Activated CD4-positive, CD25-positive, alpha-beta regulatory T cell treated with anti-CD3 and anti-CD28 coated beads, Interleukin-2, amount 50 U/mL, for 24 hours (primary cell): ENCODE results near the gene CCR1.

Experiments used
- ATAC-seq, 2 donors: fragments of 150-1000 bp; cut with Tn5 transposase; one replicate each; pipeline ENCODE4 v1.10.0; 2021; ENCODE audit warnings: mild to moderate bottlenecking in 1 of 2, moderate library complexity in 1 of 2

CCR1 gene

GRCh38 chr3:46208167-46208704 is at the start of gene CCR1:
Gene CCR1, minus strand, starts transcription at chr3:46208313. Its CDS starts 4,000 bp downstream, at chr3:46204313.
- ATAC-seq, result peak; percentile 47 to 51

- no peak for ATAC-seq
Measured at GRCh38 chr3:46252980-46253379, 44.9 kb upstream of the CCR1 start.

DNA sequence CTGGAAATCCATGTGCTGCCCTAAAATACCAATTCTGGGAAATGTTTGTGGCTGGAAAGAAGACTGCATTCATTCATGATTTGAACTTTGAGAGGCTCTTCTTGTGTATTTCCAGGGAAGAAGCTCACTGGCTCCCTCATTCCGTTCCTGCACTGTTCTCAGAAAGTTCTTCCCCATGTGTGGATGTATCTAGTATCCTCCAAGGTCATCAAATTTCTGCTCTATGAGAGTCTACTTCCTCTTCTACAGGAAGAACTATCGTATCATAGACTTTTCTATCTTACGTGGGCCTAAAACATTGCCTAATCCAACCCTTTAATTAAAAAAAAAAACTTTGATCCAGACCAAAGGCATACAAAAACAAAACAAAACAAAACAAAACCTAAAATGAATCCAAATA is 37.0 kb upstream of the CCR1 start:
- no peak for ATAC-seq

DNA sequence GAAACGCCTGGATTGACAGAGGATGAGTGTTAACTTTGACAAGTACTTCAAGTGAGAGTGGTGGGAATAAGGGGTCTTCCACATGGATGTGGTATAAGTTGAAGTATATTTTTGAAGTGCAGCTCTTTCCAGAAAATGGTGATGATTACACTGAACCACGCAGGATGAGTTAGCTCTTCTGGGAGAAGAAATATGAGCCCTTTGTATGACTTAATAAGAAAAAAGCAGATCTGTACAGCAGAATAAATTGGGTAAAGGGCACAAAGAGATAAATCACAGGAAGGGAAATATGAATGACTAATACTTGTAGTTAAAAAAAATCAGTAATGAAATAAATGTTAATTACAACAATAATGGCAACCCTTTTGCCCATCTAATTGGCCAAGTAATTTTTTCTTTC is 35.4 kb upstream of the CCR1 start:
- no peak for ATAC-seq

DNA sequence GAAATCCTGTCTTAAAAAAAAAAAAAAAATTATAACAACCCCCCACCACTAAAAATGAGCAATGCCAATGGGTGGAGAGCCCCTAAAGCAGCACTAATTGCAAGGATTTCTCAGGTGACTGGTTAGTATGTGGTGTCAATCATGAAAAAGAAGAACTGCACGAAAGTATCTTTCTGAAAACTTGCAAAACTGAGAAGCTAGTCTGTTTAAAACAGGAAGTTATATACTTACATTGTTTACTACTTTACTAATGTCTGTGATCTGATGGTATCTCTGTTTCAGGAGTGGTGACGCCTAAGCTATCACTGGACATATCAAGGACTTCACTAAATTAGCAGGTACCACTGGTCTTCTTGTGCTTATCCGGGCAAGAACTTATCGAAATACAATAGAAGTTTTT is 34.0 kb upstream of the CCR1 start, which contains the start of gene CCR3:
Gene CCR3, plus strand, starts transcription at position 341 of the 400 bp plus-strand sequence. CDS start 22,699 bp downstream, outside the sequence.
- ATAC-seq, result peak in 1 of 2 donors; percentile 17

DNA sequence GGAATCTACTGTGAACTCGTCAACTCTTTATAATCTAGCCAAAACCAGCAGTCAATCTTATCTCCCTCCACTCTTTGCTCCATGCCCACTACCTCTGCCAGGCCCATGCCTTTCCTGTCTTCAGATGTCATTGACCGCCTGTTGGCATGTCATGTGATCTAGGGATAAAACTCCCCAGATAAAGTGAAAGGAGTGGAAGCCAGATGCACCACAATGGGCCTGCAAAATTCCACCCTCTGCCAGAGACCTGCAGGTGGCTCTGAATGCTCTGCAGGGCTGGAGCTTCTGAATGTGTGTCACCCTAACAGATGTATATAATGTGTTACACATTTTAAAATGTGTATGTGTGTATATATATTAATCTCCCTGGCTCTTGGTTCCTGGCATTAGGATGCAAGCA is 31.8 kb upstream of the CCR1 start:
- no peak for ATAC-seq

DNA sequence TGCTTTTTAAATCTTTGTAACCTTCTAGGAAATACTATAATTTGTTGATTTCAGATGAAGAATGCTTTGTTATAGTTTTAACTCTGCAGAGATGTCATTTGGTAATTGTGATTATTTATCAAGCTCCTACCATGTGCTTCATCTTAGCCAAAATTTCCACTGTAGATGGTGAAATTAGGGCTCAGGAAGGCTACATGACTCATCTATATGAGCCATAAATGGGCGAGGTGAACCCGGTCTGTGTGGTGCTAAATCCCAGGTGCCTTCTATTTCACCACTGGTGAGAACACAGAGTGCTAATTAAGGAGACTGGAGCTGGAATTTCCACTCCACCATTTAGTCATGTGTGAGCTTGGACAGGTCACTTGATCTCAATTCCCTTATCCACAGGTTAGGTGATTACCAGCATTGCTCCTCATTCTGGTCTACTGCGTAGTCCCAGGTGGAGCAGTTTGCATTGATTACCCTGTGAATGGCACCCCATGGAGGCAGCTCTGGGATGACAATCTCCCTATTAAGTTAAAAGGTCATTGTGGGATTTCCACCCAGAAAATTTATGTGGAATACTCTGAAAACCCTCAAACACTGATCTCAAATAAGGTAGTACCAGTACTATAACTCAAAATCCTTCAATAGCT is 31.3 kb upstream of the CCR1 start:
- ATAC-seq, result no peak

GRCh38 chr3:46238386-46238785 is 30.3 kb upstream of the CCR1 start:
- no peak for ATAC-seq

GRCh38 chr3:46236294-46237054 is 28.4 kb upstream of the CCR1 start:
- no peak for ATAC-seq

DNA sequence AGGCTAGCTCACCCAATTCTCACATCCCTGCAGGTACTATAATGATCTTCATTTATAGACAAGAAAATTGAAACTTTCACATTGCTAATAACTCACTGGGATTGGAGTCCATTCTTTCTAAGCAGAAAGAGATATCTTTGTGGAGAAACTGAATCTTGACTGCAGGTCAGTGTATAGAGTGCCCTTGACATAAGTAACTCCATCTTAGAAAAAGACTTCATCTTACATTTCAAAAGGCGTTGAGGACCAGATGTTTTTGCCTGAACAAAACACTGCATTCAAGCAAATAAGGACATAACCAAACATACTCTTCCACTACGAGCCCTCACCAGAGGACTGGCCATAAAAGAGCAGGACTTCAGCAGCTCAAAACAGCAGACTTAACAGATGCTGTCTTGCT is 27.3 kb upstream of the CCR1 start:
- no peak for ATAC-seq

GRCh38 chr3:46233194-46233593 is 25.1 kb upstream of the CCR1 start:
- ATAC-seq, result no peak

- peak; percentile 78 to 84 for ATAC-seq
Measured at GRCh38 chr3:46231323-46231722, 23.2 kb upstream of the CCR1 start.

DNA sequence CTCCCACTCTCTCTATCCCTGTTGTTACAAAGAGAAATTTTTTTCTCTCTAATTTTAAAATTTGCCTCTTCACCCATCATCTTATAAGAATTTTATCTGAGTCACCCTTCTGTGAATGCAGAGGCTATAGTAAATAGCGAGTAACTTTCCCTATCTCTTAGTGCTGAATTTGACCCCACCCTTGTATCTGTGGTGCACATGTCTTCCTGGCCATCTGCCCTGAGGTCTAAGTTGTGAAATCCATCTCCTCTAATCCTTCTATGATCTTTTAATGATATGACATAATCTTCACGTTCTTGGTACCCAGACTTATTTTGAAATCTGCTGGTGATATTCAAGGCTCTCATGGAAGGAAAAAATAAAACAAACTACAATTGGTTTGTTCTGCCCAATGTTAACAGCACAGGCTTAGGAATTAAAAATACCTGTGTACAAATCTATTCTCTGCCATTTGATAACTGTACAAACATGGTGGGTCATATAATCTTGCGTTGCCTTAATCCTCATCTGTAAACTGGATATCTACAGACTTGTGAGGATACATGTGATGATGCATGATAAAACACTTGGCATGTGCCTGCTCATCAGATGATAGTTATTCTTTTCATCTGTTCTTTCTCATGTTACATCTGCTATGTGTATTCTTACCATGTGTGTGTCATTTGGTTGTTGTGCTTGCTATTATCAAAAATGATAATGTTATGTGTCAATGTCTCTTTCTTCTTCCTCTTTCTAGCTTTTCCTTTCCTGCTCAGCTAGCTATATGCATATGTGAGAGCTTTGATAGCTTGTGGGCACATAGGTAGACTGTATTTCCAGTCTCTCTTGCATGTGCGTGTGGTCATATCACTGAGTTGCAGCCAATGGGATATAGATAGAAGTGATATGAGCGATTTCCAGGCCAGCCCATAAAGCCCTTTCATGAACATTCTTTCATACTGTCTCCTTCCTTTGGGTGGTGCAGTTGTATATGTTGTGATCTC is 20.4 kb upstream of the CCR1 start:
- peak; percentile 17 to 48 for ATAC-seq

- ATAC-seq, result no peak
Measured at GRCh38 chr3:46222435-46223161, 14.5 kb upstream of the CCR1 start.

DNA sequence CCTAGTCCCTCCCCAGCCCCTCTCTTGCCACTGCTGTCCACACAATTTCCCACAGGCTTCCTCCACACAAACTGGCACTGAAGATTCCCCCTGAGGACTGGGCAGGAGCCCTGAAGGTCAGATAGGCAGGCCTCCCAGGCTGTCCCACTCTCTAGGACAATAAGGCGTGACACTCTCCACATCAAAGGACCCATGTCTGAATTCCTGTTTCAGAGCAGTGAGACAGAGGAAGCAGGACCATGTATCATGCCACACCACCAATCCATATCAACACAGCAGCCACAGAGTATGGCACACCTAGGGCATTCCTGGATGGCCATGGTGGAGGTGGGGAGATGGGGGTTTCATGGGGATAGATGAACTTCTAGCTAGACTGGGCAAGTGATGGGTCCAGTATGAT is 13.8 kb upstream of the CCR1 start:
- ATAC-seq, result no peak

DNA sequence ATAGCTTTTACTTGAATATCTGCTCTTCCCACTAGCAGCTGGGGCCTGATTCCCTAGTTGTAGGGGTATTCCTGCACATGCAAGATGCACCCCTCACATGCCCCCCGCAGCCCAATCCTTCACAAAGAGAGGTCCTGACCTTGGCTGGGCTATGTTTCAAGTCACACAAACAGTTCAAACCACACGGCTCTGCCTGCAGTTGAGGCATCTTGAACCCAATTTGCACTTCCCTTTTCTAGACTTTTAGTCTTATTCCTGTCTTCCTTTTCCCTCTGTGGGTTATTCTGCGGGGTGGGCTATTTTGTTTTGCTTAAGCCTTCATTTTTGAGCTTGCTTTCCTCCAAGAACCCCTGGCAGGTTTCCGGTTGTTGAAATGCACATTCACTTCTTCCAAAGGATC is 13.3 kb upstream of the CCR1 start:
- ATAC-seq, result no peak

GRCh38 chr3:46218196-46218709 is 10.1 kb upstream of the CCR1 start:
- no peak for ATAC-seq

DNA sequence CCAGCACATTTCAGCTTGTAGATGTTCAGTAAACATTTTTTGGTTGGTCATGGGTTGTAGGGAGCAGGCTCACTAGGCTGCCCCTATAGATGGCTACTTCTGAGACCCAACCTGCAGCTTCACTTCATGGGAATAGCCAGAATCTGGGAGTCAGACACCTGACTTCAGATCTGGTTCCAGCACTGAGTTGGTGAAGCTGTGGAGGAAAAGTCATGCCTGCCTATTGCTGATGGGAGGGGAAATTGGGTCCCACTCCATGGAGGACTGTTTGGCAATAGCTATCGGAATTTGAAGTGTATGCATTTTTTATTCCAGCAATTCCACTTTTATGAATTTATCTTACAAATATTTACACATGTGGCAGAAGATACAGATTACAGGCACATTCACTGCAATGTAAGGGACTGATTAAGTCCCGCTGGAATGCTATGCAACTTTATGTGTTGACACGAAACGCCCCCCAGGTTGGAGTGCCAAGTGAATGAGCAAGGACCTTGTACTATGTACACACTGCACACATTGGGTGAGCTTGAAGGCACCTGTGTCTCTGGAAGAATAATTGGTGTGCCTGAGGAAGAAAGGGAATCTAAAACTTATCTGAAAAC is 7.8 kb upstream of the CCR1 start:
- ATAC-seq, result no peak

- ATAC-seq, result no peak
Measured at GRCh38 chr3:46214751-46215352, 6.7 kb upstream of the CCR1 start.

DNA sequence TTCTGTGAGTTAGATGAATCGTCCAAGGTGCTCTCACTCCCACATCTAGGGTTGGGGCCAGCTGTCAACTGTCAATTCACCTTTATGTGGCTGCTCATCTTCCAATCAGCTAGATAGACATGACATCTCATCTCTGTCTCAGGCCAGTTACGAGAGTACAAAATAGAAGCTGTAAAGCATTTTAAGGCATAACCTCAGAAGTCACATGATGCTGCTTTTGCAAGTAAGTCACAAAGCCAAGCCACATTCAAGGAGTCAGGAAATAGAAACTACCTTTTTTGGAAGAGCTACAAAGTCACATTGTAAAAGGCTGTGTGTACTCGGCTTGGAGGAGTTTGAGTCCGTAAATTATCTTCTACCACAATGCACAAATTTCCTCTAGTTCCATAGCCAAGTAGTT is 5.1 kb upstream of the CCR1 start:
- peak; percentile 27 to 51 for ATAC-seq

DNA sequence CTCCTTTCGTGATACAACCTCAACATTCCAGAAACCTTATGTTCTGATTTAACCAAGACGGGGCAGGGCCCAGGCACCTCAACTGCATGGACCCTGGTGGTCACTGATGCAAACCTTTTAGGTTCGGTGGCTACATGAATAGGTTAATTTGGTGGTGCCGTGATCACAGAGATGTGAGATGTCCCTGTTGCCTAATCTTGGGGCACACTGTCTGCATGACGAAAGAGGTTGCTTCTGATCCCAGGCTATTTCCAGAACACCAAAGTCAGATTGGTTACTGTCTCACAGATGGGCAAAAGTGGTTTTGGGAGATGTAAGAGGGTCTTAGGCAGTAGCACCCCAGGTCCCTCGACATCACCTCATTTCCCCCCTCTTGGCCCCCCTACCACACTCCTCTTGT is 4.0 kb upstream of the CCR1 start:
- ATAC-seq, result no peak
